A549 (cell line): Measurements from ENCODE around the gene NAV2. TPM values are rescaled to one million over a fixed set of nuclear protein-coding genes. Genes with fewer than 3 reads are reported as not detected.
A peak's percentile ranks its signal among the peaks of the same experiment; 100 is the strongest.

Experiments used
- ATAC-seq, 2 experiments: fragments of 200-7000 bp in 1 of 2; fragments of >200 bp in 1 of 2; cut with Nextera tagmentation in 1 of 2; cut with Tn5 transposase in 1 of 2; 3 replicates each; pipeline versions ENCODE4 v1.8.0 to v1.9.1; 2018 to 2020; ENCODE audit warnings: mild to moderate bottlenecking in 1 of 2, moderate library complexity in 1 of 2
- CTCF ChIA-PET: fragments of 300-600 bp; sonication (Branson Sonifier 250); formaldehyde crosslinking; extraction: SDS; loops from one replicate; lab custom pipeline; 2021; ENCODE audit warnings: antibody characterized with exemption, inconsistent platforms; lab: Yijun Ruan, JAX
- POLR2A ChIA-PET: fragments of 350-600 bp; formaldehyde crosslinking; extraction: SDS; loops from one replicate; lab custom pipeline; 2021; ENCODE audit warnings: antibody characterized with exemption, inconsistent platforms; lab: Yijun Ruan, JAX
- DNase-seq, 2 experiments: peaks; one replicate each; pipeline versions ENCODE4 v3.0.0 to v3.0.0-alpha.2; 2011 to 2016; ENCODE audit warnings: low read depth in 1 of 2, low spot score in 1 of 2
- FAIRE-seq: peaks from 2 replicates; lab custom pipeline; 2011; peaks lifted over from hg19 to GRCh38; lab: Jason Lieb, UNC
- H3K27ac ChIP-seq, 2 experiments: fragments of >200 bp; sonication (Bioruptor Twin); formaldehyde crosslinking; 3 replicates each; pipeline ENCODE4 v1.5.1; 2016 to 2017
- H3K4me1 ChIP-seq: fragments of >200 bp; sonication (Bioruptor Twin); formaldehyde crosslinking; 3 replicates; pipeline ENCODE4 v1.6.1; 2016
- H3K4me2 ChIP-seq: fragments of >200 bp; sonication (Bioruptor Twin); formaldehyde crosslinking; 3 replicates; pipeline ENCODE4 v1.6.1; 2016
- H3K4me3 ChIP-seq: fragments of >200 bp; sonication (Bioruptor Twin); formaldehyde crosslinking; 3 replicates; pipeline ENCODE4 v1.5.1; 2016
- H3K9me3 ChIP-seq: fragments of >200 bp; sonication (Bioruptor Twin); formaldehyde crosslinking; 3 replicates; pipeline ENCODE4 v1.6.1; 2016
- BHLHE40 ChIP-seq: IDR thresholded peaks from 2 replicates; pipeline ENCODE4 v1.6.1; 2012; ENCODE audit warnings: low read depth, low read length, inconsistent platforms
- CBX2 ChIP-seq: fragments of 200-600 bp; sonication (generic); IDR thresholded peaks from 2 replicates; pipeline ENCODE4 v1.6.1; 2016; ENCODE audit warnings: low read depth, mild to moderate bottlenecking, borderline replicate concordance
- E2F6 ChIP-seq: IDR thresholded peaks from 2 replicates; pipeline ENCODE4 v1.6.1; 2012; ENCODE audit warnings: low read depth, borderline replicate concordance
- EP300 ChIP-seq, 2 experiments: fragments of >200 bp; sonication (Bioruptor Twin); formaldehyde crosslinking; IDR thresholded peaks; 2 replicates in 1 of 2; 3 replicates in 1 of 2; pipeline ENCODE4 v1.6.1; 2016 to 2017
- KDM1A ChIP-seq: fragments of 200-600 bp; sonication (generic); IDR thresholded peaks from 2 replicates; pipeline ENCODE4 v1.6.1; 2016; ENCODE audit warnings: low read depth, mild to moderate bottlenecking
- KDM5A ChIP-seq: fragments of 200-600 bp; sonication (generic); IDR thresholded peaks from 2 replicates; pipeline ENCODE4 v1.6.1; 2016; ENCODE audit warnings: antibody characterized with exemption, mild to moderate bottlenecking
- MAFK ChIP-seq: fragments of 450-650 bp; IDR thresholded peaks from 2 replicates; pipeline ENCODE4 v1.6.1; 2014; ENCODE audit not compliant: partially characterized antibody
- NR3C1 ChIP-seq: fragments of >200 bp; sonication (Bioruptor Twin); formaldehyde crosslinking; IDR thresholded peaks from 3 replicates; pipeline ENCODE4 v1.6.1; 2017
- PHF8 ChIP-seq: fragments of 200-600 bp; sonication (generic); IDR thresholded peaks from 2 replicates; pipeline ENCODE4 v1.6.1; 2016; ENCODE audit warnings: low read depth, mild to moderate bottlenecking, antibody characterized with exemption, moderate library complexity, borderline replicate concordance
- POLR2AphosphoS2 ChIP-seq: conservative IDR thresholded peaks from 2 replicates; pipeline ENCODE4 v1.6.1; 2012; ENCODE audit warnings: low read length, improper control_type of control experiment, inconsistent platforms
- RAD21 ChIP-seq, 2 experiments: fragments of >200 bp in 1 of 2; sonication (Bioruptor Twin) in 1 of 2; formaldehyde crosslinking in 1 of 2; IDR thresholded peaks in 1 of 2; conservative IDR thresholded peaks in 1 of 2; 2 replicates in 1 of 2; 3 replicates in 1 of 2; pipeline ENCODE4 v1.6.1; 2012 to 2018; ENCODE audit warnings: inconsistent platforms in 1 of 2
- RARB ChIP-seq: fragments of 250-450 bp; sonication (Bioruptor Pico); IDR thresholded peaks from 2 replicates; pipeline ENCODE4 v1.8.0; 2021; ENCODE audit warnings: mild to moderate bottlenecking, moderate library complexity
- SMC3 ChIP-seq: fragments of >200 bp; sonication (Bioruptor Twin); formaldehyde crosslinking; IDR thresholded peaks from 3 replicates; pipeline ENCODE4 v1.6.1; 2018; ENCODE audit warnings: inconsistent platforms
- TFCP2L1 ChIP-seq: fragments of 250-450 bp; sonication (Bioruptor Pico); IDR thresholded peaks from 2 replicates; pipeline ENCODE4 v1.5.0; 2021; ENCODE audit warnings: mild to moderate bottlenecking
- WGBS: methylation state at CpG from one replicate; pipeline ENCODE4 v1.1.6; 2017; ENCODE audit errors: missing lambda C conversion rate; 5-methylcytosine and 5-hydroxymethylcytosine counted together
- polyA plus RNA-seq, 4 experiments: library from polyadenylated mRNA; depleted of rRNA in 3 of 4; stranded (reverse); fragments of >200 nt; fragmentation: RNase III in 1 of 4; extraction: RNeasy Plus Mini Kit Qiagen cat#74134 plus additional on column Dnase treatment in 1 of 4; gene quantifications; 2 replicates in 3 of 4; 3 replicates in 1 of 4; pipeline ENCODE4 v1.2.3, GENCODE V29; 2011 to 2017

The NAV2 gene
- polyA plus RNA-seq, 2 of the 4 experiments (the other 2 are of a cell fraction), result 4.9 to 19.8 TPM

DNA sequence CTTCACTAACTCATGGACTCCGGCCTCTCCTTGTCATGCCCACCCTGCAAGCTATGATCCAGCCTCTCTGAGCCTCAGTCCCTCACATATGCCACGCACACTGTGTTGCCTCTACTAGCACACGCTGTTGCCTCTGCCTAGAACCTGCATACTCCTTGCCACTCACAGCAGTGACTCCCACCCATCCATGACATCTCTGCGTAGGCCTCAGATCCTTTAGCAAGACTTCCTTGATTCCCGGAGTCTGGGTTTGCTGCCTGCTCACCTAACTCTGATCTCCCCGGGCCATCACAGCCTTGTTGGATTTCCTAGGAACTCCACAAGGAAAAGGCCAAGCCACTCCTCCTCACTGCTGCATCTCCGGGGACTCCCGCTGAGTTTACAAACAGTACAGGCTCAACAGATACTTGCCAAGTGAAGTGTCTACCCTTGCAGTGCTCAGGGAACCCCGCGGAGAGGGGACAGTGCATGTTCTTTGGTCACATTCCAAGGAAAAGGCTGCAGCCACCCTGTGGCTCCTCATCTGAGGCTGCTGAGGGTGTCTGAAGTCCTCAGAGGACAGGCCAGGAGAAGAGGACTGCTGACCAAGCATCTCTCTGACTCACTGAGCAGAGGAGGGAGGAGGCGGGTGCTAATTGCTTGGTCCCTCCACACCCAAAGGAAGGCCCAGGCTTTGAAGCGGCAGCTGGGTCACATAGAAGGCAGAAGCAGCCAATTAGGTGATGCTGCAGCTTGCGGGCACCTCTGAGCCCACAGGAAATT is 42.4 kb upstream of the NAV2 start:
- CTCF ChIA-PET, result interaction anchor here (1.1 to 2.5 kb wide), 4 partner anchors 8 to 116 kb away, joined by 3 to 7 read pairs (median 4); no protein-coding TSS in a partner anchor
- DNase-seq (peak; percentile 30 to 46), ATAC-seq (peak; percentile 54 to 64), FAIRE-seq (no peak)
- Histone ChIP-seq H3K4me1 (peaks cover 47% of the 10 kb centered on the region), H3K4me3 (no peak overlapping the region), H3K27ac (peak overlapping the region; percentile 62 to 73), H3K4me2 (peak overlapping the region; percentile 42), H3K9me3 (no peaks in the 10 kb centered on the region)
- WGBS, result 57% methylated on average over 11 of the region's 13 CpGs
- POLR2A ChIA-PET, result no interaction called here
- TF ChIP-seq MAFK (peak; percentile 90), NR3C1 (no peak), POLR2AphosphoS2 (no peak), RARB (CRISPR knock-in tag) (no peak)

DNA sequence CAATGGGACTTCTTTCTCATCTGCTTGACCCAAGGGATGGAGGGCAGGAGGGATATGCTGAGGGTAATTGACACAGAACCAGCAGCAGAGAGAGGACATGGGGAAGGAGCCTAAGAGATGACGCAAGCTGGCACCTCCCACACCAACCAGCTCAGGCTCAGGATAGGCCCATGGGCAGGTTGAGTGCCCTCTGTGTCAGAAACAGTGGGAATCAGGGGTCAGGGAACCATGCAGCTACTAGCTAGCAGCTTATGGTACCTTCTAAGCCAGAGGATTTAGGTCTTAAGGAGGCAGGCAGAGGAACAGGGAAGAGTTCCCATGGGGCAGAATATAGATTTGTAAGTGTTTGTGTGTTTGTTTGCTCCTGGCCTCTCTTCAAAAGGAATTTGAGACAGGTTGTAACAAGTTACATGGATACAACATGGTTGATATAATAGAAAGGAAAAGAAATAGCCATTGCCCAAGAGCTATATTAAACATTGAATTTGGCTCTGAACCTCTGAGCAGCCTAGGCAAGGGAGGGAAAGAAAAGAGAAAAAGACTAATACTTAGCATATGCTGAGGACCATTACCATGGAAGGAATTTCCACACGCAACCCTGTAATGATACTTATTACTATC is 39.9 kb upstream of the NAV2 start:
- FAIRE-seq (no peak), ATAC-seq (no peak), DNase-seq (no peak)
- WGBS, result 93% methylated on average over 2 of the region's 2 CpGs
- ChIA-PET CTCF (interaction anchor here (2.0 to 2.5 kb wide), 2 partner anchors 70 to 109 kb away, joined by 6 to 7 read pairs; no protein-coding TSS in a partner anchor), POLR2A (no interaction called here)
- Histone ChIP-seq H3K4me2 (no peak overlapping the region), H3K4me3 (no peak overlapping the region), H3K9me3 (no peaks in the 10 kb centered on the region), H3K4me1 (peaks cover 44% of the 10 kb centered on the region), H3K27ac (0 out of 6 replicates have a peak overlapping the region, but pooled peaks of 1 of the 2 experiments have one; percentile 19)
- TF ChIP-seq PHF8, result no peak
- no peak for TF ChIP-seq E2F6
- TF ChIP-seq SMC3, result no peak
- no peak for TF ChIP-seq BHLHE40

DNA sequence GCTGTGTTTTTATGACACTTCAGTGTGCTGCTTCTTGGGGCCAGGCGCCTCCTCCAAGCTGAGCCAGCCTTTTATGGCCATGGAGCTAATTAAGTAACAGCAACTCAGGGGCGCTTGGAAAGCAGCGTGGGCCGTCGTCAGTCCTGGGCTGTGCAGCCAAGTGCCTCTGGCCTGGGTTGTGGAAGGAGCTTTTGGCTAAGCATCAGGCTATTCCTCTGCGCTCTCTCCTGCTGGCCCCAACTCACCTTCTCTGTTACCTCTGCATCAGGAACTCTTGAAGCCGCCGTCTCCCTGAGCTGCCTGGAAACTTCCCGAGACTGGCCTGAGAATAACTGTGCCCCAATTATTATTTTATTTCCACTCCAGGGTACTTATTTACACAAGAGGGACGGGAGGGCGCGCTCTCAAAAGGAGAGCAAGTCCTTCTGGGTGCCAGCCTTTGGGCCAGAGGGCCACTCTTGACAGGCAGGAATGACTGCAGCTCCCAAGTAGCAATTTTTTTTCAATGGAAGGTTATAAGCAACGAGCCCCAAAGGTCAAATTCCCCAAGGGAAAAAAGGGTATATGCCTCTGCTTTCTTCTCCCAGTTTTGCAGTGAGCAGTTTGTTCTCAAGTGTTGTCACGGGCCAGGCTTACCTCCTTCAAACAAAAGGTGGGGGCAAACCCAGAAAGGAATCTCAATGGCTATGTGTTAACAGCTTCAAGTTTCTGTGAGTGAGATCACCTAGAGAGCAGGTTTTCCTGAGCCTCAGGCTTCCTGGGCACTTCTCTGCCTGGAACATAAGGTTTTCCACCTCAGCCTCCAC is 38.5 kb upstream of the NAV2 start:
- 87% methylated on average over 14 of the region's 14 CpGs for WGBS
- ATAC-seq (no peak), DNase-seq (no peak), FAIRE-seq (no peak)
- Histone ChIP-seq H3K4me3 (no peak overlapping the region), H3K9me3 (no peaks in the 10 kb centered on the region), H3K4me2 (no peak overlapping the region), H3K27ac (peak overlapping the region in 1 of 2 experiments; percentile 5; a peak in 1 of 6 replicates), H3K4me1 (peaks cover 30% of the 10 kb centered on the region)
- CTCF ChIA-PET, result interaction anchor here (1.4 to 2.2 kb wide), 4 partner anchors 9 to 69 kb away, joined by 5 to 6 read pairs (median 6); no protein-coding TSS in a partner anchor
- POLR2A ChIA-PET, result no interaction called here
- TF ChIP-seq TFCP2L1 (CRISPR knock-in tag), result no peak
- TF ChIP-seq RAD21 (conservative IDR thresholded peaks at IDR 0.05 in 1 of 2, IDR thresholded peaks at IDR 0.05 in 1 of 2), result no peak
- TF ChIP-seq CBX2, result no peak
- no peak for TF ChIP-seq NR3C1
- TF ChIP-seq E2F6, result no peak
- TF ChIP-seq EP300 (IDR thresholded peaks at IDR 0.05), result no peak

GRCh38 chr11:19674836-19675235 is 37.8 kb upstream of the NAV2 start:
- CTCF ChIA-PET, result interaction anchor here (0.8 to 2.2 kb wide), 4 partner anchors 8 to 68 kb away, joined by 4 to 6 read pairs (median 6); no protein-coding TSS in a partner anchor
- peaks cover 29% of the 10 kb centered on the region for H3K4me1 ChIP-seq

More at GRCh38 chr11:19674836-19675235, 37.8 kb upstream of the NAV2 start:
- ATAC-seq (no peak), DNase-seq (no peak)
- no peak overlapping the region for H3K4me3 ChIP-seq
- peak overlapping the region in 1 of 2 experiments; percentile 5; a peak in 2 of 6 replicates for H3K27ac ChIP-seq
- WGBS, result 92% methylated on average over 3 of the region's 3 CpGs
- TF ChIP-seq TFCP2L1 (CRISPR knock-in tag), result no peak
- TF ChIP-seq KDM5A, result no peak
- TF ChIP-seq BHLHE40, result no peak
- no peak for TF ChIP-seq KDM1A
- no peak for TF ChIP-seq MAFK
- TF ChIP-seq, all 56 proteins: peak for 0
- FAIRE-seq, result no peak
- no peaks in the 10 kb centered on the region for H3K9me3 ChIP-seq
- POLR2A ChIA-PET, result no interaction called here
- H3K4me2 ChIP-seq, result no peak overlapping the region
